ENCODE results near the gene PCID2. TPM values are rescaled to one million over a fixed set of nuclear protein-coding genes. Genes with fewer than 3 reads are reported as not detected.

Gene PCID2
- total RNA-seq, 3 donors from 2014 or later = 50.2 to 79.2 (median 76.7) TPM

DNA sequence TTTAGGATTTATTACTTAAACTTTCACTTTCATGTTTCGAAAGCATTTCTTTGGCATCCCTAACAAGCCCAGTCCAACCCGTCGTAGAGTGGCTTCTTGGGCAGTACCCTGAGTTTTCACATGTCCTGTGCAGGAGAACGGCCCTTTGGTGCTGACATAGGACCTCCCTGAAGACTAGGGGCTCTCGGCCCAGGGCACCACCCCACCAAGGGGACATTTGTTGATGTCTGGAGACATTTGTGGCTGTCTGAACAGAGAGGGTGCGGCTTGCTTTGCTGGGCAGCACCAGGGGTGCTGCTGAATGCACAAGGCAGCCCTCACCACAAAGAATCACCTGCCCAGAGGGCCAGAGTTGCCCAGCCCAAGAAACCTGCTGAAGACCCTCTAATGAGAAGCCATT, 31.5 kb upstream of the PCID2 start:
- TF ChIP-seq, protein P1, sequence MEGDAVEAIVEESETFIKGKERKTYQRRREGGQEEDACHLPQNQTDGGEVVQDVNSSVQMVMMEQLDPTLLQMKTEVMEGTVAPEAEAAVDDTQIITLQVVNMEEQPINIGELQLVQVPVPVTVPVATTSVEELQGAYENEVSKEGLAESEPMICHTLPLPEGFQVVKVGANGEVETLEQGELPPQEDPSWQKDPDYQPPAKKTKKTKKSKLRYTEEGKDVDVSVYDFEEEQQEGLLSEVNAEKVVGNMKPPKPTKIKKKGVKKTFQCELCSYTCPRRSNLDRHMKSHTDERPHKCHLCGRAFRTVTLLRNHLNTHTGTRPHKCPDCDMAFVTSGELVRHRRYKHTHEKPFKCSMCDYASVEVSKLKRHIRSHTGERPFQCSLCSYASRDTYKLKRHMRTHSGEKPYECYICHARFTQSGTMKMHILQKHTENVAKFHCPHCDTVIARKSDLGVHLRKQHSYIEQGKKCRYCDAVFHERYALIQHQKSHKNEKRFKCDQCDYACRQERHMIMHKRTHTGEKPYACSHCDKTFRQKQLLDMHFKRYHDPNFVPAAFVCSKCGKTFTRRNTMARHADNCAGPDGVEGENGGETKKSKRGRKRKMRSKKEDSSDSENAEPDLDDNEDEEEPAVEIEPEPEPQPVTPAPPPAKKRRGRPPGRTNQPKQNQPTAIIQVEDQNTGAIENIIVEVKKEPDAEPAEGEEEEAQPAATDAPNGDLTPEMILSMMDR (IDR thresholded peaks at IDR 0.05) = no peak
- TF ChIP-seq POLR2A (IDR thresholded peaks at IDR 0.05) (no peak), POLR2AphosphoS5 (IDR thresholded peaks at IDR 0.05) (no peak)
- no peak for DNase-seq (ENCODE audit: low spot score in 2 of 2)
- Histone ChIP-seq H3K36me3 (peaks cover 13% of the 10 kb centered on the region), H3K9me3 (no peaks in the 10 kb centered on the region), H3K4me3 (no peak overlapping the region), H3K4me1 (no peaks in the 10 kb centered on the region), H3K27ac (no peak overlapping the region), H3K27me3 (no peaks in the 10 kb centered on the region)
- intact Hi-C loops (cut with DNase I; ENCODE audit: low total_unique reads) = no loop called here

DNA sequence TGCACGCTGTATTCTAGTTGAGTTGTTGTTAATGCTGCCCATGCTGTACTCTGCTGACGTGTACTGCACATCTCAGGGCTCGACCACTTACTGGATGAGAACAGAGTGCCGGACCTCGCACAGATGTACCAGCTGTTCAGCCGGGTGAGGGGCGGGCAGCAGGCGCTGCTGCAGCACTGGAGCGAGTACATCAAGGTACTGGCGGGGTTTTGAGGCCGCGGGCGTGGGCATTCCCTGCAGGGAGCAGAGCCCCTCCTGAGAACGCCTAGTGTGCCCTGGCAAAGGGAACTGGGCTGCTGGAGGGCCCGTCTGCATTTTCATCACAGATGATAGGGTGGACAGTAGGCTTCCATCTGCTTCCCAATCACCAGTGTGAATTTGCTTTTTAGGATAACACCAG, 30.9 kb upstream of the PCID2 start:
- Histone ChIP-seq H3K4me3 (no peak overlapping the region), H3K27me3 (no peaks in the 10 kb centered on the region), H3K9me3 (no peaks in the 10 kb centered on the region), H3K4me1 (no peaks in the 10 kb centered on the region), H3K36me3 (peaks cover 9% of the 10 kb centered on the region), H3K27ac (no peak overlapping the region)
- no peak for TF ChIP-seq POLR2A (IDR thresholded peaks at IDR 0.05)
- TF ChIP-seq POLR2AphosphoS5 (IDR thresholded peaks at IDR 0.05) = no peak
- TF ChIP-seq, protein P1 (IDR thresholded peaks at IDR 0.05) = no peak
- intact Hi-C loops (cut with DNase I; ENCODE audit: low total_unique reads) = no loop called here
- no peak for DNase-seq (ENCODE audit: low spot score in 2 of 2)

DNA sequence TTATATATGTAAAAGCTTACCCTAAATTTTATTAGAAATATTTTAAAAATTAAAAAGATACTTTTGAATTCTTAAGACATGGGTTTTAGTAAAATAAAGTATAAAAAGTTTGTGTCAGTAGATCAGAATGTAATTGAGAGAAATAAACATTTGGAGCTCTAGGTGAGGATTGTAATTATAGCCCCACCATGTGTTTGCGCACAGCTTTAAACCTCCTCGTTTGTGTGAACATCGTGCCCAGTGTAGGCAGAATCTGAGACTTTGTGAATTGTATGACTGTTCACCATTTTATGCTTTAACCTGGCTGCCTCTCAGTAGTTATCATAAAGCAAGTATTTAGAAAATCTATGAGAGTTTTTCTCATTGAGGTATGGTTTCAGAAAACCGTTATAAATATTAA, 30.1 kb upstream of the PCID2 start:
- Histone ChIP-seq H3K36me3 (peaks cover under 1% of the 10 kb centered on the region), H3K4me3 (no peak overlapping the region), H3K27ac (no peak overlapping the region), H3K9me3 (no peaks in the 10 kb centered on the region), H3K4me1 (no peaks in the 10 kb centered on the region), H3K27me3 (no peaks in the 10 kb centered on the region)
- DNase-seq (ENCODE audit: low spot score in 2 of 2) = no peak
- TF ChIP-seq POLR2AphosphoS5 (IDR thresholded peaks at IDR 0.05) (no peak), POLR2A (IDR thresholded peaks at IDR 0.05) (no peak)
- TF ChIP-seq, protein P1 (IDR thresholded peaks at IDR 0.05) = no peak
- intact Hi-C loops (cut with DNase I; ENCODE audit: low total_unique reads) = no loop called here

DNA sequence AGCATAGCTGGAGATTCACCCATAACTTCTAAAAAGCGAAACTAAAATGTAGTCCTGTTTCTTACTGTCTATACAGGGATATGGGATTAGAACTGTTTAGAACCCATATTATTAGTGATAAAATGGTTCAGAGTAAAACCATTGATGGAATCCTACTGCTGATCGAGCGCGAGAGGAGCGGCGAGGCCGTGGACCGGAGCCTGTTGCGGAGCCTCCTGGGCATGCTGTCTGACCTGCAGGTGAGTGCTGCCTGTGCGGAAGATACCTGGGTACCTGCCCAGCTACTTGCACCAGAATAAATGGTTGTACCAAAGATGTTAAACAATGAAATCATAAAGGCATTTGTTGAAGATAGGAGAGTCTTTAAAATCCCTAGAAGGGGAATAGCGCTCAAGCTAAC, 24.6 kb upstream of the PCID2 start:
- DNase-seq (ENCODE audit: low spot score in 2 of 2) = no peak
- Histone ChIP-seq H3K36me3 (peaks cover 6% of the 10 kb centered on the region), H3K27ac (no peak overlapping the region), H3K4me3 (peak overlapping the region in 1 of 3 donors; percentile 8), H3K27me3 (no peaks in the 10 kb centered on the region), H3K4me1 (no peaks in the 10 kb centered on the region), H3K9me3 (no peaks in the 10 kb centered on the region)
- intact Hi-C loops (cut with DNase I; ENCODE audit: low total_unique reads) = no loop called here
- no peak for TF ChIP-seq POLR2AphosphoS5 (IDR thresholded peaks at IDR 0.05)
- no peak for TF ChIP-seq POLR2A (IDR thresholded peaks at IDR 0.05)
- TF ChIP-seq, protein P1 (IDR thresholded peaks at IDR 0.05) = no peak

DNA sequence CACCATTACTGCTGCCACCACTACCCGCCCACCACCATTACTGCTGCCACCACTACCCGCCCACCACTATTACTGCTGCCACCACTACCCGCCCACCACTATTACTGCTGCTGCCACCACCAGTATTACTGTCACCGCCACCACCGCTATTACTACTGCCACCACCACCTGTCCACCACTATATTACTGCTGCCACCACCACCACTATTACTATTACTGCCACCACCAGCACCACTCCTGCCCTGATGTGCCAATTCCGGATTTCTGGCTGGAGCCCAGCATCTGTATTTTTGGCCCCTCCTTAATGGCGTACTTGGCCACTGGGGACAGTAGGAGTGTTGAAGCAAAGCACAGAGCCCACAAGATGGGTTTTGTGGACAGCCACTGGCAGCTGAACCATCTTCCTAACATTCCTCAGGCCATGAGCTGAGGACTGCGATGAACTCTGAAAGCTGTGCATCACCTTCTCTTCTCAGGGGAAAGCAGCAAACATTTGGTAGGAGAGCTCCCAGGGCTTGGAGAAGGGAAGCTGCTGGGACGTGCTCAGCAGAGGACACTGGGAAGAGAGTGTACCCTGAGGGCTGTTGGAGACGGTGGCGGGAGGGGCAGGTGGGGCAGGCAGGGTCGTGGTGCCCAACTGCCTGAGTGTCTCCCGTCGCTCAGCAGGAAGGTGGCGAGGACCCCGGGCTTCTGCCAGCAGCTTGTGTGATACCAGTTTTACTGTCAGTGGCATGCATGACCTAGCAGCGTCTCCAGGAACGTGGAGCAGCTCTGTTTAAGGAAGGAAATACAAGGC, 23.9 kb upstream of the PCID2 start:
- Histone ChIP-seq H3K27me3 (no peaks in the 10 kb centered on the region), H3K9me3 (no peaks in the 10 kb centered on the region), H3K4me1 (no peaks in the 10 kb centered on the region), H3K36me3 (peaks cover 6% of the 10 kb centered on the region), H3K4me3 (peak overlapping the region in 2 of 3 donors; percentile 8 to 33), H3K27ac (no peak overlapping the region)
- TF ChIP-seq POLR2A (IDR thresholded peaks at IDR 0.05) (no peak), POLR2AphosphoS5 (IDR thresholded peaks at IDR 0.05) (no peak)
- TF ChIP-seq, protein P1 (IDR thresholded peaks at IDR 0.05) = no peak
- no peak for DNase-seq (ENCODE audit: low spot score in 2 of 2)
- intact Hi-C loops (cut with DNase I; ENCODE audit: low total_unique reads) = no loop called here
